Esophagus squamous epithelium (tissue), 5 donors: Measurements from ENCODE around the gene LYPD4. TPM values are rescaled to one million over a fixed set of nuclear protein-coding genes. Genes with fewer than 3 reads are reported as not detected.

Source experiments
- DNase-seq: peaks from one replicate; lab custom pipeline; 2025; lab: John Stamatoyannopoulos, UW
- H3K27ac ChIP-seq, 4 donors: fragments of 200-600 bp; sonication (generic); one replicate each; pipeline ENCODE4 v1.5.1; 2016 to 2019; ENCODE audit warnings: mild to moderate bottlenecking in 1 of 4
- H3K27me3 ChIP-seq, 4 donors: fragments of 200-600 bp; sonication (generic); 1 replicate in 3 of 4; 2 replicates in 1 of 4; pipeline versions ENCODE4 v1.5.1 to v1.6.0; 2017 to 2021; ENCODE audit warnings: antibody characterized with exemption in 1 of 4
- H3K36me3 ChIP-seq, 3 donors: fragments of 200-600 bp; sonication (generic); one replicate each; pipeline ENCODE4 v1.5.1; 2016 to 2019
- H3K4me1 ChIP-seq, 3 donors: fragments of 200-600 bp; sonication (generic); one replicate each; pipeline ENCODE4 v1.5.1; 2017 to 2019
- H3K4me3 ChIP-seq, 4 donors: fragments of 200-600 bp; sonication (generic); 1 replicate in 3 of 4; 2 replicates in 1 of 4; pipeline ENCODE4 v1.5.1; 2016 to 2019; ENCODE audit warnings: mild to moderate bottlenecking in 2 of 4, moderate library complexity in 1 of 4
- H3K9me3 ChIP-seq, 3 donors: fragments of 200-600 bp; sonication (generic); one replicate each; pipeline ENCODE4 v1.5.1; 2016 to 2019
- CTCF ChIP-seq, 6 experiments: fragments of 450-650 bp in 4 of 6; fragments of 200-600 bp in 2 of 6; sonication (generic) in 2 of 6; IDR thresholded peaks; one replicate each; pipeline ENCODE4 v1.5.1; 2016 to 2019; ENCODE audit warnings: antibody characterized with exemption in 6 of 6, mild to moderate bottlenecking in 4 of 6, moderate library complexity in 4 of 6
- POLR2A ChIP-seq, 4 donors: fragments of 450-650 bp; IDR thresholded peaks; one replicate each; pipeline ENCODE4 v1.6.1; 2017; ENCODE audit warnings: antibody characterized with exemption in 4 of 4, mild to moderate bottlenecking in 4 of 4, moderate library complexity in 3 of 4
- WGBS, 2 donors: methylation state at CpG; one replicate each; pipeline ENCODE4 v1.1.5; 2018; 5-methylcytosine and 5-hydroxymethylcytosine counted together
- intact Hi-C: fragments of 100-400 bp; cut with DNase I; formaldehyde crosslinking; loops from one replicate; pipeline ENCODE4 v1.15.0; 2022
- total RNA-seq, 4 donors: library from RNA; depleted of rRNA; stranded (reverse); fragments of >200 nt; gene quantifications; one replicate each; pipeline ENCODE4 v1.1.0, GENCODE V29; 2016
- donor health status: DM: yes; HTN: yes; CAD: no.

LYPD4 gene
- total RNA-seq, 4 donors from 2014 or later, result not detected

GRCh38 chr19:41872775-41873647 lies 28.5 kb upstream of the LYPD4 start:
- intact Hi-C loops, result loop anchor here (10.0 kb wide), 1 partner anchor 82 kb away; the partner anchor contains the start of gene RABAC1
- H3K27ac ChIP-seq, result peak overlapping the region in 2 of 4 donors; percentile 40 to 46
- DNase-seq, result no peak
- H3K36me3 ChIP-seq, result peaks cover 21 to 49% (median 26%) of the 10 kb centered on the region in 3 donors
- no peaks in the 10 kb centered on the region for H3K9me3 ChIP-seq
- H3K4me1 ChIP-seq, result peaks cover 0 to 66% (median 10%) of the 10 kb centered on the region in 3 donors
- H3K27me3 ChIP-seq, result no peaks in the 10 kb centered on the region
- TF ChIP-seq CTCF (IDR thresholded peaks at IDR 0.05), result peak; percentile 39 to 74 (median 68)
- TF ChIP-seq POLR2A (IDR thresholded peaks at IDR 0.05), result no peak
- 44 to 87% methylated on average over 8 to 18 of the region's 18 CpGs for WGBS, 2 donors
- no peak overlapping the region for H3K4me3 ChIP-seq

GRCh38 chr19:41872384-41872774 lies 27.9 kb upstream of the LYPD4 start:
- Histone ChIP-seq H3K4me3 (no peak overlapping the region), H3K27me3 (no peaks in the 10 kb centered on the region), H3K36me3 (peaks cover 21 to 56% (median 29%) of the 10 kb centered on the region in 3 donors), H3K27ac (peak overlapping the region in 2 of 4 donors; percentile 40 to 46), H3K9me3 (no peaks in the 10 kb centered on the region), H3K4me1 (peaks cover 0 to 66% (median 10%) of the 10 kb centered on the region in 3 donors)
- 76 to 82% methylated on average over 6 of the region's 12 CpGs for WGBS, 2 donors
- no peak for DNase-seq
- intact Hi-C loops, result loop anchor here (10.0 kb wide), 1 partner anchor 82 kb away; the partner anchor contains the start of gene RABAC1
- TF ChIP-seq CTCF (IDR thresholded peaks at IDR 0.05) (no peak), POLR2A (IDR thresholded peaks at IDR 0.05) (no peak)

GRCh38 chr19:41871573-41872383 lies 27.3 kb upstream of the LYPD4 start:
- 59% methylated on average over 6 of the region's 16 CpGs; no CpG with 5 or more reads in 1 of the 2 donors for WGBS, 2 donors
- no peaks in the 10 kb centered on the region for H3K9me3 ChIP-seq
- no peak overlapping the region for H3K4me3 ChIP-seq
- peaks cover 21 to 62% (median 35%) of the 10 kb centered on the region in 3 donors for H3K36me3 ChIP-seq
- H3K4me1 ChIP-seq, result peaks cover 0 to 66% (median 10%) of the 10 kb centered on the region in 3 donors
- no peak for DNase-seq
- TF ChIP-seq CTCF (IDR thresholded peaks at IDR 0.05) (no peak), POLR2A (IDR thresholded peaks at IDR 0.05) (no peak)
- peak overlapping the region in 2 of 4 donors; percentile 40 to 46 for H3K27ac ChIP-seq
- no peaks in the 10 kb centered on the region for H3K27me3 ChIP-seq
- intact Hi-C loops, result loop anchor here (10.0 kb wide), 1 partner anchor 83 kb away; the partner anchor contains the start of gene RABAC1

- no peak for DNase-seq
- intact Hi-C loops, result loop anchor here (10.0 kb wide), 1 partner anchor 84 kb away; the partner anchor contains the start of gene RABAC1
- peaks cover 21 to 75% (median 38%) of the 10 kb centered on the region in 3 donors for H3K36me3 ChIP-seq
Observed at GRCh38 chr19:41870401-41870873, 26.0 kb upstream of the LYPD4 start.

More at GRCh38 chr19:41870401-41870873, 26.0 kb upstream of the LYPD4 start:
- Histone ChIP-seq H3K4me1 (peaks cover 0 to 69% (median 15%) of the 10 kb centered on the region in 3 donors), H3K9me3 (no peaks in the 10 kb centered on the region), H3K27me3 (no peaks in the 10 kb centered on the region), H3K27ac (no peak overlapping the region), H3K4me3 (no peak overlapping the region)
- WGBS, 2 donors, result 57 to 60% methylated on average over 3 of the region's 3 CpGs
- no peak for TF ChIP-seq CTCF (IDR thresholded peaks at IDR 0.05)
